ENCODE data around the gene ANKRD33B.

Gene ANKRD33B

DNA sequence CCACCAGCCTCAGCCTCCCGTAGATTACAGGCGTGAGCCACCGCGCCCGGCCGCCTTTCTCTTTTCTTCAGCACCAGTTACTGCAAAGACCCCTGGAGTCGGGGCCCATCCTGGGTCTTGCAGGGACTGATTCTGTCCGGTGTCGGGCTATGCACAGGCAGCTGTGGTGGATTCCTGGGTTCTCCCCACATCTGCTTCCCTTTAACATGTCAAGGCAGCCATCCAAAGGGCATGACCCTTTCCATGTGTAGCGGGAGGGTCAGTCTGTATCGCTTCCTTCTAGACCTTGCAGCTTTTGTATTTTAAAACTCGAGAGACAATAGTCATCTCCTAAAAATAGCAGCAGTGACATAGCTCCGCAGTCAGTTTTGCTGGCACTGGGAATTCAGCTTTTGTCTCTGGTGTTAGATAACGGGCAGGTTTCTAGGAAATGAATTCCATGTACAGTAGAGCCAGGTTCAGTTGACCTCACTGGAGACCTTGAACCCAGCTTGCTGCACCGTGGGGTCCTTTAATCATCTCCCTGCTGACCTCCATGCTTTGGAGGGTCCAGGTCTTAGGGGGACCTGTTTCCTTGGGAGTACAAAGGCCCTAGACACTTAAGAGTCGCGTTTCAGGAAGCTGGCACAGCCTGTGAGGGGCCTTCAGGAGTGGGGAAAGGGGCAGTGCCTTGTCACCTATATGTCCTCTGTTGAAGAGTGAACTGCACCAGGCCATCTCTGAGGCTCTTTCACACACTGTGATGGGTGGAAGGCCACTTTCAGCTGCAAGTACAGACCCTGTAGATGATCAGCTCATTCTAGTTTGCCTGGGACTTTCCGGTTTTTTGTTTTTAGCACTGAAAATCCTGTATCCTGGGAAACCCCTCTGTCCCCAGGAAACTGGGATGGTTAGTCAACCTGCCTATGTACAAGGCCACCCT lies 13.8 kb downstream of the ANKRD33B start:
- in situ Hi-C loops (cut with MboI; ENCODE audit: low sequenced_read_pairs): no loop called here

- in situ Hi-C loops (cut with MboI; ENCODE audit: low sequenced_read_pairs): no loop called here
Measured at GRCh38 chr5:10578293-10578665, 14.4 kb downstream of the ANKRD33B start.

DNA sequence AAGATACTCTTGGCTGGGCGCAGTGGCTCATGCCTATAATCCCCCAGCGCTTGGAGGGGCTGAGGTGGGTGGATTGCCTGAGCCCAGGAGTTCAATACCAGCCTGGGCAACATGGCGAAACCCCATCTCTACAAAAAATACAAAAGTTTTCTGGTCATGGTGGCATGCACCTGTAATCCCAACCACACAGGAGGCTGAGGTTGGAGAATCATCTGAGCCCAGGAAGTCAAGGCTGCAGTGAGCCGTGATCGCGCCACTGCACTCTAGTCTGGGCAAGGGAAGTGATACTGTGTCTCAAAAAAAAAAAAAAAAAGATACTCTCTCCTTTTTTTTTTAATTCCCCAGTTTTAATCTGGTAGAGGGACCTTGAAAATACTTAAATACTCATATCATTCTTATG lies 15.0 kb downstream of the ANKRD33B start:
- in situ Hi-C loops (cut with MboI; ENCODE audit: low sequenced_read_pairs): no loop called here

DNA sequence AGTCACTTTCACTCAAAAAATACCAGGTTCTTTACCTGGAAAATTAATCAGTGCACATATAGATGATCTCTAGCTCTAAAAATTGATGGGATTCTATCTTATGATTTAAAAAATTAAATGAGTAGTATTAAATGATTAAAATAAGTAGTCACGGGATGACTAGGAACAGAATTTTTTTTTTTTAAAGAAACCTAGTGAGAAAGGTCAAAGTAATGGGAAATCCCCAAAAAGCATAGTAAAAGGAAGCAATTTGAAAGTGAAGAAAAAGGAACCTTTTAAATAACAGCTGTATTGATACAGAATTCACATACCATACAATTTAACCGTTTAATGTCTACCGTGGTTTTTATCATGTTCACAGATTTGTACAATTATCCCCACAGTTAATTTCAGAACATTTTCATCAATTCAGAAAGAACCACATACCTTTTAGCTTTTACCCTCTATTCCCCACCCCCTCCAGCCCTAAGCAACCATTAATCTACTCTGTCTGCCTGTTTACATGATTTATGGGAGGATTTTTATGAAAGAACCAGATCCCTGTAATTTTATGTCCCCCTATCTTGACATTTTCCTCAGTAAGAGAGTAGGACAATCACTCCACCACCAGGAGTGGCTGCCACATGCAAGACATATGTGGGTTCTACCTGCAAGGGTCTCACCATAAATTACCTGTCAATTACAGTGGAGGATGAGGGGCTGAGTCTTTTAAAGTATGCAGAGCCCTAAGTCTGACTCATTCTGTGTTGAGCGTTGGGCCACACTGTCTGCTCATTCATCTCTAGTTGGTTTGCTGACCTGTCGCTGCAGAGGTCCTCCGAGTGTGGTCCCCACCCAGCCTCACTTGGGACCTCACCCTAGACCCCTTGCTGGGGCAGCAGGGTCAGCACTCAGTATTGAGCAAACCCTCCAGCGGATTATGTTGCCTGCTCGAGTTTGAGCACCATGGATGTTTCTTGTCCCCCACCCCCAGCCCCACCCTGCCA lies 16.0 kb downstream of the ANKRD33B start:
- in situ Hi-C loops (cut with MboI; ENCODE audit: low sequenced_read_pairs): no loop called here

DNA sequence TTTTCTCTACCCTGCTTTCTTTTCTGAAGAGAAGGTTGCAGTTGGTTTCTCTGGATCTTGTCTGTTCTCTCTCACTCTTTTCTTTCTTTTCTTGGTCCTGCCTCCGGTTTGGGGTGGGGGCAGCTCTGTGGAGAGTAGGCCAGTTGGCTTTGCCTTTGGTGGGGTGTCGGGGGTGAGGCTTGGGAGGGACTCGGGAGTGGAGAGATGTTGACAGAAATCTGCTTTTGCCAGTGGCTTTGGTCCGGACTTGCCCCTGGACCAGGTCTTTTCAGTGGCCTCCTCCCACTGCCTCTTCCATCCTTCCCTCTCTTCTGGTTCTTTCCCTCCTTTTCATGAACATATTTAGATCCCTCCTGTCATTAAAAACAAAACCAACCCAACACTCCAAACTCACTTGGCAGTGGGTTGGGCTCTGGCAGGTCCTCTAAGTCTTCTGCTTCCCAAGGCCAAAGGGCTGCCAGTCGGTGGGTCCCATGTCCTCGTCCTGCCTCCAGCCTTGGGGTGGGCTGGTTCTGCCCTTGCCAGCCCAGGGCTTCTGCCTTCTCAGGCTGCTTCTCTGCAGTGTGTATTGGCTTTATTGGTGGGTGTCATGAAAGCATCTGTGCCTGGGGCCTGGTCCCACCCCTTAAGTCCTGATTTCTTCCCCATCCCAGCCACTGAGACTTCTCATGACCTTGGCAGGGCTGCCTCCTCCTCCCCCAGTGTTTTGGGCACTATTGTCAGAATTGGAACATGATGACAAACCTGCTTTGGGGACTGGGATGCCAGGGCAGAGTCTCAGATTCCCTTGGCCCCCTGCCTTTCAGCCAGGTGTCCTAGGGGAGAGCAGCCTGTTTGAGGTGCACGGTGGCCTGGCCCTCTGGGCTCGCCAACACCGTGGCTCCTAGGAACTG lies 16.9 kb downstream of the ANKRD33B start:
- in situ Hi-C loops (cut with MboI; ENCODE audit: low sequenced_read_pairs): no loop called here

- in situ Hi-C loops (cut with MboI; ENCODE audit: low sequenced_read_pairs): no loop called here
Measured at GRCh38 chr5:10581424-10581748, 17.5 kb downstream of the ANKRD33B start.

DNA sequence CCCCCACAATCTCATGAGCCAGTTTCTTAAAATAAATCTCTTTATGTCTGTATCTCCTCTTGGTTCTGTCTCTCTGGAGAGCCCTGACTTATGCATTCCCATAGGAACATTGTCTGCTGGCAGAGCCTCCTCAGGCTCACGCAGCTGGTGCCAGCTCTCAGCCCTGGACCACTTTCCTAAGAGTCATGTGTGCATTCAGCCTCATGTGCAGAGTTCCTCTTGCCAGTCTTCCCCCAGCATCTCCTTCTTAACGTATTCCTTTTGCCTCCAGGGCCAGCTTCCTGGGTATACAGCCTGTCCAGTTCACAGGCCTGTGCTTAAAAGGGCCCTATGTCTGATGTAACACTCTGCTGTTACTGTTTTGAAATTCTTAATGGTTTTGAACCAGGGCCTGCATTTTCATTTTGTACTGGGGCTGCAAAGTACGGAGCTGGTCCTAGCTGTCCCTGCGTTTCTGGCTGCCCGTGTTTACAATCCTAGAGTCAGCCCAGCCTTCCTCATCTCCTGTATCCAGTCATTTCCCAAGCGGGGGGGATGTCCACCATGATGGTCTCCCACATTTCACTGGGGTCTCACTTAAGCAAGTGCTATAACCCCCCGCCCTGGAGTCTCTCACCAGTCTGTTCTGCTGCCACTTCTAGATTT lies 18.1 kb downstream of the ANKRD33B start:
- in situ Hi-C loops (cut with MboI; ENCODE audit: low sequenced_read_pairs): no loop called here

DNA sequence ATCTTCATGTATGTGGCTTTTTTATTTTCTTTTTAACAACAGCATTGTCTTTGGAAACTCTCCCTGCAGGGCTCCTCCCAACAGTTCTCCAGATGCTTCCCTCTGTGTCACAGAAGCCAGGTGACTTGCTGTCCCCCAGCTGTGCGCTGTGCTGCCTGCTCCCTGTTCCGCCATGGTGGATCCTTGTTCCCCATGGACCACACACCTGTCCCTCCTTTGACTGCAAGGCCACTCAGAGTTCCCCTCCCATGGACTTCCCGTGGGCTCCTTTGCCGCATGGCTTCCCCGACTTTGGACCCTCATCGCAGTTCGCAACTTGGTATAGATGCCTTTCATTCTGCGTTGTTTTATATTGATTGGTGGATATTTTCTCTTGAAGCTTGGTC lies 18.6 kb downstream of the ANKRD33B start:
- in situ Hi-C loops (cut with MboI; ENCODE audit: low sequenced_read_pairs): no loop called here

DNA sequence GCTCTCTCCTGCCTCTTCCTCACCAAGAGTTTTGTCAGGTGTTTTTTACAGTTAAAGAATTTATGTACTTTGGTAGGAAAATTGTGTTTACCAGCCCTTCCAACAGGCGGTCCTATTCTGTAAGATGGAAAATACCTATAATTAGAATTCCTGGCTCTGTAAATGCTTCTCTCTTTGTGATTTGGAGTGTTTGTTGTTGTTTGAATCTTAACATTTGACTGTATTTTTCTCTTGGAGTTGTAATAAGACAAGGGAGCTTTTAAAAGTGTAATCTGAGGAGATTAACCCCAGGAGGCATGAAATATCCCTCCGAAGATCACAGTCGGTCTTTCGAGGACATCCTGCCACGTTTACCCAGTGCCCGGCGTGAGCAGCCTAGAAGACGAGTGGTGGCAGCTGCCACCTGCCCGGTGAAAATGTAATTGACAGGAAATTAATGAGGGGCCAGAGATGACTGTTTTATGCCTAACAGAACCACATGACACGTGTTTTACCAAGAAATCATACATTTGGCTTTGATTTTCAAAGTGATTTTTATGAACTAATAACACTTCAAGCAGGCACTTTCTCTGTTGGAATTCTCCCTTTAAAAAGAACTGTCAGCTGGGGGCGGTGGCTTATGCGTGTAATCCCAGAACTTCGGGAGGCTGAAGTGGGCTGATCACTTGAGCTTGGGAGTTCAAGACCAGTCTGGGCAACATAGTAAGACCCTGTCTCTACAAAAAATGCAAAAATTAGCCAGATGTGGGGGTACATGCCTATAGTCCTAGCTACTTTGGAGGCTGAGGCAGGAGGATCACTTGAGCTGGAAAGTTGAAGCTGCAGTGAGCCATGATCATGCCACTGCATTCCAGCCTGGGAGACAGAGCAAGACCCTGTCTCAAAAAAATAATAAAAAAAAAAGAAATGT lies 20.0 kb downstream of the ANKRD33B start:
- in situ Hi-C loops (cut with MboI; ENCODE audit: low sequenced_read_pairs): no loop called here

DNA sequence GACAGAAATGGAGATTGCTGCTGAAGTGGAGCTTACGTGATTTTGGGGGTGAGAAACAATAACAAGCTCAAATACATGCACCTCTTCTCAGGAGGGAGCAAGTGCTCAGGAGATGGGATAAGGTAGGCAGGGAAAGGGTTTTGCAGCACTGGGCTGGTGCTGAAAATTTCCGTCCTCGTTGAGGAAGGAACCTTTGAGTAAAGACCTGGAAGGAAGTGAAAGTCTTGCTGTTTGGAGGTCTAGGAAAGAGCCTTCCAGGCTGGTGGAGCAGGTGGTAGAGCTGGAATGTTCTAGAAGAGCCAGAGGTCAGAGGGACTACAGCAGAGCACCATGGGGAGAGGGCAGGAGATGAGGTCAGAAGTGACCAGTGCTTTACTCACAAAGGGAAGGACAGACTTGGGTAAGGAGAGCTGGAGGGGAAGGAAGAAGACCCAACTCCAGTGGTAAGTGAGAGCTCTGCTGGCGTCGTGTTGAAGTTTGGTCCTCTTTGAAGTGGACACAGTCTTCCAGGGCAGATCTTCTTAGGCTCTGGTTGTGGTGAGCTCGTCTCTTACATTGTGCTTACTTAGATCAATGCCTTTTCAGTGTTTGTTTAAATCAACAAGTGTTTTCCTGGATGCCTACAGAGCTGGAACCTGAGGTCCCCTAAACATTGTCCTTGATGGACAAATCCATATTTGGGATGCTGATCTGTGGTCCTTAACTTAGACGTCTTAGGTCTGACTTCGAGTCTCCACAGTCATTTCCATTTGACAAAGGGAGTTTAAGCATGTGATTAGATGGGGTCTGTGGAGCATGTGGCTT lies 21.0 kb downstream of the ANKRD33B start:
- in situ Hi-C loops (cut with MboI; ENCODE audit: low sequenced_read_pairs): no loop called here

- in situ Hi-C loops (cut with MboI; ENCODE audit: low sequenced_read_pairs): no loop called here
Measured at GRCh38 chr5:10585518-10585915, 21.6 kb downstream of the ANKRD33B start.

DNA sequence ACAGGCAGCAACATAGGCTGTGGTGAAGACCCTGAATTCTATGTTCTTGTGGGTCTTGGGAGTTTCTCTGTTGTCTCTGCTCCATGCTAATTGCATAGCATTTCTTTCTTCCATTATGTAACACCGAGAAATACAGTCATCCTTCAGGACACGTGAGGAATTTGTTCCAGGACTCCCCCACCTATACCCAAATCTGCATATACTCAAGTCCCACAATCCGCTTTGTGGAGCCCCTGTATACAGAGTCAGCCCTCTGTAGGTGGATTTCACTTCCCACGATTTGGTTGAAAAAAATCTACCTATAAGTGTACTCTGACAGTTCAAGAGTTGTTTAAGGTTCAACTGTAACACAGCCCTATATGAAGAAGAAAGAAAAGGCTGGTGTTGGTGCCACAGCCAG lies 22.1 kb downstream of the ANKRD33B start:
- in situ Hi-C loops (cut with MboI; ENCODE audit: low sequenced_read_pairs): no loop called here

- in situ Hi-C loops (cut with MboI; ENCODE audit: low sequenced_read_pairs): no loop called here
Measured at GRCh38 chr5:10586555-10586954, 22.7 kb downstream of the ANKRD33B start.

DNA sequence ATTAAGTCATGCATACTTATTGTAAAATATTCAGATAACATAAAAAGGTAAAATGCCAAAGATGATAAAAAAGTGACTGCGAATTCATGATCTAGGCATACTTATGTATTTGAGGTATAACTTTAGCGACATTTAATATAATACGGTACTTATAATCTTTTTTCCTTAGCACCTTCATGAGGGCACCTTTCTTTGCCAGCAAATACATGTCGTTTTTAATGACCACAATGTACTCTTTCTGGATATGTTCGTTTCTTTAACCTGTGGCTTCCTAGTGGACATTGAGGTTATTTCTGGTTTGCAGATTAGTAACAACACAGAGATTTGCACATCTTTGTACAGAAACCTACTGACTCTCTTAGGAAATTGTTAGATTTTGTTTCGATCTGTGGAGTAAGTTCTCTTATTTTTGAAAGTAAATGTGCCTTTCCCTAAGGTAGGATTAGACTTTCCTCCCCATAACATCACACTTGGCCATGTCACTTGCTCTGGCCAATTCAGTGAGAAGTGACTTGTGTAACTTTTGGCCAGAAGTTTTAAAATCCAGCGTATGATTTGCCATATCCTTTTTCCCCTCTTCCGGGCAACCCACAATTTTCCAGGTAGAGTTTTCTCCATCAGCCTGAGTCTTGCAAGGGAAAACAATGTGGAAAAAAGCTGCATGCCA lies 24.4 kb downstream of the ANKRD33B start:
- in situ Hi-C loops (cut with MboI; ENCODE audit: low sequenced_read_pairs): no loop called here

DNA sequence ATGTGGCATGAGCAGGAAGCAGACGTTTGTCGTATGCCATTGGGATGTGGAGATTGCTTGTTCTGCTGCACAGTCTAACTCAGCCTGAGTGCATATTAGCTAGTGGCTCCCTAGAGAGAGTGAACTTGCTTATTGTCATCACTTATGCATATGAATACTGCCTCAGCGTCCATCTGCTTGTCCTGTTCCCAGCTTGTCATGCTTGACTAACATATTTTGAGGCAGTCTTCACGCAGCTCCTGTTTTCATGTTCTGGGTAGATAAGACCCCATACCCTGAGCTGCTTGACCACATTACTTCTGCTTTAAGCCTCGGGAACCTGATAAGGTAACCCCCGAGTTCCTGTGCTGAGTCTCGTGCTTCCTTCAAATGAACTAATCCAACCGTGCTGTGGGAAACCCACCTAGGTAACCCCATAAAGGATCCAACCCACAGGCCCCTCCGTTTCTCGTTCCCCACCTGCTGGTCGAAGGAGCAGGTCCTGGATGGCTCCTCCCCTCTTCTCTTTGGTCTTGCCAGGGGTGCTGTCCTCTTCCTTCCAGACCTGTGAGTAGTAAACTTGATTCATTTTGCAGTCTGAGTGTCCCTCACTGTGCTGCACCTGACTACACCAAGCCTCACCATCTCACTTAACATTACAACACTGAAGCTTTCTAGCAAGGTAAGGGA lies 25.0 kb downstream of the ANKRD33B start:
- in situ Hi-C loops (cut with MboI; ENCODE audit: low sequenced_read_pairs): no loop called here

DNA sequence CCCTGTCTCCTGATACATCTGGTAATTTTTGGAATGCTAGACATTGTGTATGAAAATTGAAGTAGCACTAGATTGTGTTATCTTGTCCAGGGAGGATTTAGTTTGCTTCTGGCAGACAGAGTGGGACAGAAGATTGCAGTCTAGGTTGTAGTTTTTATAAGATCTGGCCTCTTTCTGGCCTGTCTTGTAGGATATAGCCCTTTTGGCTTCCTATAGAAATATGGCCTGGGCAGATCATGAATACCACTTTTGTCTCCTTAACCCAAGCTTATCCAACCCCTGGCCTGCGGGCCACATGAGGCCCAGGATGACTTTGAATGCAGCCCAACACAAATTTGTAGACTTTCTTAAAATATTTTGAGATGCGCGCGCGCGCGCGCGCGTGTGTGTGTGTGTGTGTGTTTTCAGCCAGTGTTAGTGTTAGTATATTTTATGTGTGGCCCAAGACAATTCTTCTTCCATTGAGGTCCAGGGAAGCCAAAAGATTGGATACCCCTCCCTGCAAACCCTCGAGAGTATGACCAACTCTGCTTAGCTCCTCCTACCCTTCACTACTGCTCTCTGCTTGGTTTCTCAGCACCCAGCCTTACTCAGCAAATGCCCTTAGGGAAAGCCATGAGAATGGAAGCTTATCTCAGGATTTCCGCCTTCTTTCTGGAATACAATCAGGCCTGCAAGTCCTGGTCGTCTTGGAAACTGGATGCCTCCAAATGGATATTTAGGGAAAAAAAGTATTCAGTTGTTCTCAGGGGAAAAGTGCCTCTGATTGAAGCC lies 26.5 kb downstream of the ANKRD33B start:
- in situ Hi-C loops (cut with MboI; ENCODE audit: low sequenced_read_pairs): no loop called here

- in situ Hi-C loops (cut with MboI; ENCODE audit: low sequenced_read_pairs): no loop called here
Measured at GRCh38 chr5:10591159-10591558, 27.3 kb downstream of the ANKRD33B start.

All from HL-60/S4 treated with retinoic acid at 250 ng/mL for 4 days and 3 days (cell line).